ENCODE measurements around the gene PITRM1.

- TF ChIP-seq CTCF (IDR thresholded peaks at IDR 0.05) (no peak), POLR2A (IDR thresholded peaks at IDR 0.05) (no peak)
These were observed 743 bp upstream of the PITRM1 start for GRCh38 chr10:3173171-3173878.
